HG03135 (cell line): ENCODE results near the gene HOXB13.

Experiments
- ATAC-seq: cut with Tn5 transposase; IDR thresholded peaks from one replicate; pipeline ENCODE4 v1.9.1; 2021; ENCODE audit warnings: mild to moderate bottlenecking, moderate library complexity; ENCODE audit not compliant: unreplicated experiment

Gene HOXB13

GRCh38 chr17:48748718-48749566 is 20.4 kb upstream of the HOXB13 start:
- ATAC-seq = no peak

GRCh38 chr17:48747445-48748363 is 19.2 kb upstream of the HOXB13 start:
- ATAC-seq = no peak

- ATAC-seq = no peak
Observed at GRCh38 chr17:48746916-48747444, 18.4 kb upstream of the HOXB13 start.

GRCh38 chr17:48745381-48746275 is 17.1 kb upstream of the HOXB13 start:
- ATAC-seq = no peak

GRCh38 chr17:48740537-48740936 is 12.0 kb upstream of the HOXB13 start:
- ATAC-seq = no peak

GRCh38 chr17:48738803-48739526 is 10.4 kb upstream of the HOXB13 start:
- ATAC-seq = no peak

- ATAC-seq = no peak
Observed at GRCh38 chr17:48738424-48738802, 9.9 kb upstream of the HOXB13 start.

GRCh38 chr17:48737330-48738043 is 8.9 kb upstream of the HOXB13 start:
- ATAC-seq = no peak

GRCh38 chr17:48735062-48735351 is 6.5 kb upstream of the HOXB13 start:
- no peak for ATAC-seq

GRCh38 chr17:48734333-48735061 is 5.9 kb upstream of the HOXB13 start:
- ATAC-seq = no peak

GRCh38 chr17:48733632-48734328 is 5.2 kb upstream of the HOXB13 start:
- ATAC-seq = no peak

GRCh38 chr17:48732688-48733629 is 4.4 kb upstream of the HOXB13 start:
- no peak for ATAC-seq

GRCh38 chr17:48731355-48731754 is 2.8 kb upstream of the HOXB13 start:
- no peak for ATAC-seq

- ATAC-seq = no peak
Observed at GRCh38 chr17:48730240-48730550, 1.6 kb upstream of the HOXB13 start.

GRCh38 chr17:48729335-48730239 is 1.0 kb upstream of the HOXB13 start:
- ATAC-seq = no peak

- no peak for ATAC-seq
Observed at GRCh38 chr17:48727415-48728175, 955 bp downstream of the HOXB13 start.
